ENCODE data around the gene DNAJC19. TPM values are rescaled to one million over a fixed set of nuclear protein-coding genes. Genes with fewer than 3 reads are reported as not detected.

DNAJC19 gene
- 18.3 and 24.4 TPM in 2 replicates for total RNA-seq

GRCh38 chr3:180989291-180990163, at the start of gene DNAJC19:
TSS of gene DNAJC19 (minus strand) at chr3:180989736. CDS start at chr3:180989602, 134 bp downstream.

Other genes with a start within 250 kb of the DNAJC19 start
- gene FXR1, start 77.1 kb downstream of the DNAJC19 start, total RNA-seq: 172 and 193 TPM in 2 replicates

All from smooth muscle cell of the pulmonary artery (primary cell).